NCI-H1048 (cell line): ENCODE results near the gene SORCS1.

Experiments used
- DNase-seq: peaks from one replicate; lab custom pipeline; 2025; lab: John Stamatoyannopoulos, UW

SORCS1 gene

GRCh38 chr10:106537866-106538265 is 626.6 kb downstream of the SORCS1 start:
- DNase-seq = no peak

DNA sequence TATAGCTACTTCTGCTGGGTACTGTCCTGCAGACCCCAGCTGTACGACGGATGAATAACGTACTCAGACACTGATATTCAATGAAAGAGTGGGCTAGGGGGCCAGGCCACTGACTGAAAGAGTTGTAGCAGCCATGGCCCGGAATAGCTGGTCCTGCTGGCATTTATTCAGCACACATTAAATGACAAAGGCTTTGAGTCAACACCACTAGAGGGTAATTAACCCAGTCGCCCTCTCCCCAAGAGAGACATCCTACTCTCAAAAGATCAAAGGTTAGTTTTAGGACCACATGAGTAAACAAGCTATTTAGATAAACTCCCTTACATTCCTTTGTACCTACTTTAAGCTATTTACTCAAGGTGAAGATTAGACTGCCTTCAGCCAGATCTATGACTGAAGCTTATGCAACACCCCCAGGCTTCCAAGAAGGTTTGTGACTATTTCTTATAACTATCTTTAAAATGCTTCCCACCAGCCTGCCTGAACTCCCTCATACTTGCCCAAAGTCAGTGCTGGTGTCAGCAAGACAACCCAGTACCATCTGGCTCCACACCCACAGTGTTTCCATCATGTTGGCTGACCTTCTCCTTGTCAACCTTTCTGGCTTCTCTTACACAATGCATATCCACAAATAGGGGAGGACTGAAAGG is 629.1 kb downstream of the SORCS1 start:
- DNase-seq = no peak

- no peak for DNase-seq
Measured at GRCh38 chr10:106534441-106534840, 630.1 kb downstream of the SORCS1 start.

GRCh38 chr10:106528702-106529101 is 635.8 kb downstream of the SORCS1 start:
- DNase-seq = no peak

DNA sequence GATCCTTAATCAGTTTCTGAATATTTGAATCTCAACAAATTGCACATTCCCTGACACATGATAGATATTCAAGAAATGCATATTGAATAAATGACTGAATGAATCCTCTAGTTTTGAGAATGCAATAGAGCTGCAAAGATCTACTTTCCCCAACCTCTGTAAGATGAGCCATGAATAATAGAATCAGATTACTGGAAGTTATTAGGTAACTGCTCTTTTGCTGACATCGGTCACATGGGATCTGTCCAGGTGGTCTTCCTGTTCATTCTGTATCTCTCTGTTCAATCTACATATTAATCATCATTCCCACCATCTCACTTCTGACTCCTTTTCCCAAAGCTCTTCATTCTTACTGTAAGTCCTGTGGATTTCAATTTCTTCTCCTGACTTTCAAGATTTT is 638.7 kb downstream of the SORCS1 start:
- no peak for DNase-seq
